GM19463 (cell line): Measurements from ENCODE around the gene TMC3.
"Not testable (repeated sequence)": the region's sequence is repeated elsewhere in the genome, so short reads cannot be mapped to it uniquely, and the experiment has no call there.

Source experiments
- ATAC-seq: cut with Tn5 transposase; IDR thresholded peaks from one replicate; pipeline ENCODE4 v1.9.1; 2021; ENCODE audit warnings: mild to moderate bottlenecking, moderate library complexity; ENCODE audit not compliant: unreplicated experiment

Gene TMC3

GRCh38 chr15:81373775-81374395, at the start of gene TMC3:
TSS of gene TMC3 (minus strand) at chr15:81374213. CDS start at chr15:81374077, 136 bp downstream.
- ATAC-seq = no peak

DNA sequence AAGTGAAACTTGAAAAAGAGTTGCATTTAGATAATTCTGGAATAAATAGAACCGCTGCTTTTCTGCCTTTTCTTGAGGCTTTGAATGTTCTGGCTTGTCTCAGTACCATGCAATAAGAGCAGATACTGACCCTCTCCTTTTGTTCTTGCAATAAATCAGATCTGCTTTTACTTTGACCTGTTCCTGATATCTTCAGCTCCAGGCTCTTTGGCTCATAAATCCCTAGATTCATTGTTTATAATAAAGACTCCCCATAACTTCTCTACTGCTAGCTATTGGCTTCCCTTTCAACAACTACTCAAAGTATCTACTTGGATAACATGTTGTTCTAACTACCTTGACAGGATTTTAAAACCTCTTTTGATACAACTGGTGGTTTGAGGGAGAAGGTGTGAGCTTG, 47.4 kb upstream of the TMC3 start:
- no peak for ATAC-seq

DNA sequence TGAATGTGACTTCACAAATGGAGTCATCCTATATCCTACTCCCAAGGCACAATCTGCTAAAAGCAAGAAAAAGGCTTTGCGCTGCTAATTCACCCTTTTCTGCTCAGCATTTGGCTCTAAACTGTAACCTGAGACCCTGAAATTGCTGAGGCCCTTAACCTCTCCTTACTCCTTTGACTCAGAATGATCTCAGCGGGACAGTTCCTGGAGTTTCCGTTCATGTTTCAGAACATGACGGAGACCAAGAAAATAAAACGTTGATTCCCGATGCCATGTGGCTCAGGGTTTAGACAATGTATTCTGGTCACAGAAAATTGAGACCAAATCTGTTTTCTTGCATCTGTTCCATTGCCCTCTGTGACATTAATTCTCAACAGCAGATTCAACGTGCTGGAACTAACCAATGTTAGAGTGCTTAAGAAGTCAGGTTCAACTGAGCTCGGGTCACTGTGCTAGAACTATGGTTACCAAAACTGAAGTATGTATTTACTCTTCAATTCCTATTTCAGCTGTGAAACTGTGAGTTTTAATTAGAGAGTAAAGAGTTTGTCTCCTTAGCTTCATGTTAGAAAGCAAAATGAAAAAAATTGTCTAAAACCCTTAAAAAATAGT, 45.4 kb upstream of the TMC3 start:
- ATAC-seq = no peak

- no peak for ATAC-seq
These were observed 44.9 kb upstream of the TMC3 start for GRCh38 chr15:81418891-81419290.

DNA sequence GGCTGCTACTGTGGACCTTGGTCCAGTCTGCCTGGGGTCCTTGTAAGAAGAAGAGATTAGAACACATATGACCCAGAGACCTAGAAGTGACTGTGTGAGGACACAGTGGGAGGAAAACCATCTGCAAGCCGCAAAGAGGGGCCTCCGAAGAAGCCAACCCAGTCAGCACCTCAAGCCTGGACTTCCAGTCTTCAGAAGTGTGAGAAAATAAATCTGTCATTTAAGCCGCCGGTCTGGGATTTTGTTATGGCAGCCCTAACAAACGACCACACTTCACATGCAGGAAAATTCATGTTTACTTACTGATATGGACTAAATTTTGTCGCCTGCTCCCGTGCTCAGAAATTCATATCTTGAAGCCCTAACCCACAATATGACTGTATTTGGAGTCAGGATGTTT, 44.4 kb upstream of the TMC3 start:
- no peak for ATAC-seq

- ATAC-seq = not testable (repeated sequence)
These were observed 40.4 kb upstream of the TMC3 start for GRCh38 chr15:81414274-81414968.

- no peak for ATAC-seq
These were observed 39.8 kb upstream of the TMC3 start for GRCh38 chr15:81413851-81414250.

GRCh38 chr15:81411969-81412633, 38.1 kb upstream of the TMC3 start:
- no peak for ATAC-seq

DNA sequence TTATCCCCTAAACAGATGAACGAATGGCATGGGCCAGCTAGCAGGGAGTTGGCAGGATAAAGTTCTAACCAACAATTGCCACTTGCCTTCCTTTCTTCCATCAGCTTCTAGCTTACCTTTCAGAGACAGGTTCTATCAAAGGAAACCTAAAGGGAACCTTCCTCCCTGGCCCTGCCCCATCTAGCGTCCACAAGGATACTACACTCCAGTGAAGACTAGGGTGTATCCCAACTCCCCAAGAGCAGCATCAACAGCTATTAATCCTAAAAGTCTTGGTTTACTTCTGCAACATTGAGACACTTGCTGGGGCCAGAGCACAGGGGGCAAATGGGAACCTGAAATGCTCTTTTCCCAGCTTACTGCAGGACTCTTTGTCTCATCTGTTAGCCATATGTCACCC, 37.0 kb upstream of the TMC3 start:
- ATAC-seq = no peak

DNA sequence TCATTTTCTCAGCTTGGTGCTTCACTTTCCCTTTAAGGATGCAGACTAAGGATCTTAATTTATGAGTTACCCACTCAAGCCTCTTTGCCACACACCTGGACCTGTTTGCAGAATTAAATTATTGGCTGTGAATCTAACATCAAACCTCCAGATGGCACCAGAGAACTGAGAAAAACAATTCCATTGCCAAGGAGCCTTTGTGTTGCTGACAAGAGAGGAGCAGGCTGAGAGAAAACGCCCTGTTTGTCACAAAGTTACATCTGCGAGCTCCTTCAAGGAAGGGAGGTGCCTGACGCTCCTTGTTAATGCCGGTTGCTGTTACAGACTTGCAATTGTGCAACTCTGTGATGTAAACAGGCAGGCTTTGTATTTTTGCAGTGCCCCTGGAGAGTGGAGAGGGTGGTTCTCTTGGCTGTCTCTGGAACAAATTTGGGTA, 36.3 kb upstream of the TMC3 start:
- no peak for ATAC-seq

DNA sequence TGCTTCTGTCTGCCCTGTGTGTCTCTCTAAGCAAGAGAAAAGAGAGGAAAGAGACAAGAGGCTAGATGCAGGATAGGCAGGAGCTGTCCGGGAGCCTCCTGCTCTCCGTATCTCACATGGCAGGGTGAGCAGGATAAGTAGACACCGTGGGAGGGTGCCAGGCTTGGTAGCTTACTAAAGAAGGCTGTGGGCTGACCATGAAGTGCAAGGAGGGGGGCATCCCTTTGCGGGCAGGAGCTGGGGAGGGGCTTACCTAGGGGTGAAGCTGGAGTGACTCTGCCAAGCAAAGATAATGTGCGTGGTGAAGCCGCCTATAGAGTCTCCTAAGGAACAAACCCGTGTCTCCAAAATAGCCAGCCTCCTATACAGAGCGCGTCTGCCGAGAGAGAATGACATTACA, 33.7 kb upstream of the TMC3 start:
- ATAC-seq = no peak

- ATAC-seq = no peak
These were observed 33.2 kb upstream of the TMC3 start for GRCh38 chr15:81407176-81407575.

DNA sequence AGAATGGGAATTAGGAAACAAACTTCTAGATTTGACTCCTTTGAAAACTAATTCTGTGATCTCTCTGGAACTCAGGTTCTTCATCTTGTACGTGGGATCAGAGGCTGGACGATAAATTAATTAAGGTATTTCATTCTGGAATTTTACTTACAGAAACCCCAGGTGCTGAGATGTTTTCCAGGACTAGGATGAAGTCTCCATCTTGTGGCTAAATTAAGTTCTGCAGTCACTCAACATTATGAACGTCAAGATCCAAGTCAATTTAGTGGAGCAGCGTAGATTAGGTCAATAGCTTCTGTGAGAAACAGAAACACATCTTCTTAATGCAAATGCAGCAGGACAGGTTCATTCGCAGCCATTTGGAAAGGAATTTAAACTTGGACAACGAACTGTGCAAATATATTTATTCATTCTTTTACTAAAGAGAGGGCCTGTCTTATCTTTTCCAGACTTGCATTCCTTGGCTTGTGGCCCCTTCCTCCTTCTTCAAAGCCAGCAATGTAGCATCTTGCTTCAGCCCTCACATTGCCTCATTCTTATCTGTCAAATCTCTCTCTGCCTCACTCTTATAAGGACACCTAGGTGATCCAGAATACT, 26.7 kb upstream of the TMC3 start:
- ATAC-seq = no peak

DNA sequence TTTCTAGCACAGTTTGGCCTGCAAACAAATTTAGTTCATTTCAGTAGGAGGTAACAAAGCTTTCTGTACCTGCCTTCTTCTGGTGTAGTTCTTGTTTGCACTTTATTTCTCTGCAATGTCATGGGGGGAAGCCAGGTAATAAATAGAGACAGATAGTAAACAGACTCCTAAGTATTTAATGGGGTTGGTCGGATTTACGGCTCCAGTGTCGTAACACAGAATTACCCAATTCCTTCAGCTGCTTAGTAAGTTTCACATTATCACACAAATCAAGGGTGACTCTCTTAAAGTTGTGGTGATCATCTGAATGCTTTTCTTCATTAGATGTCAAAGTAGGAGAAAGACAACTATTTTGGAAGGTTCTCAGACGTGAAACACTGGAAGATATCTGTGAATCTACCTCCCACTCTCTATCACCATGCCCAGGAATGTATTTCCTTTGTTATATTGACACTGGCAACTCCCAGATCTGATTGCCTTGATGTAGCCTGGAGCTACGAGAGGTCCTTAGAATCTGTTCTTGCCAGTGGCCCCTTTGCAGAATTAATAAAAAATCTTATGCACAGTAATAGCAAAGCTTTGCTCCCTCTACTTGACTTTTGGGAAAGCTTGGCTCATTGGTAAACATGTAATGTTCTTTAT, 25.0 kb upstream of the TMC3 start:
- ATAC-seq = no peak

DNA sequence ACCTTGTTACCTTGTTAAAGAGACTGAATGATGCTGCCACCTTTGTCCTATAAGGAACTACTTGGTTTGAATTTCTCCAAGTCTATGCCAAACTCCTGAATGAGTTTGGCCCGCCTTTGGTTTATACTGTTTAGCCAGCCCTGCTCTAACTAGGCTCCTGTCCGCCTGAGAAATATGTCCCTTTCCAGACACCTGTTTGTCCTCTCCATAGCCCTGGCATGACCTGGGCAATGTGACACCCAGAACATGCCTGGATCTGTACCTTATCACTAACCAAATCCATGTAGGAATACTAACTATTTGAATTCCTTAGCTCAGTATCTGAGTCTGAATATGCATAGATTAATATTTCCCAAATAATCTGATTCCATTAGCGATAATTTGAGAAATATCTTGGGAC, 24.4 kb upstream of the TMC3 start:
- ATAC-seq = no peak

DNA sequence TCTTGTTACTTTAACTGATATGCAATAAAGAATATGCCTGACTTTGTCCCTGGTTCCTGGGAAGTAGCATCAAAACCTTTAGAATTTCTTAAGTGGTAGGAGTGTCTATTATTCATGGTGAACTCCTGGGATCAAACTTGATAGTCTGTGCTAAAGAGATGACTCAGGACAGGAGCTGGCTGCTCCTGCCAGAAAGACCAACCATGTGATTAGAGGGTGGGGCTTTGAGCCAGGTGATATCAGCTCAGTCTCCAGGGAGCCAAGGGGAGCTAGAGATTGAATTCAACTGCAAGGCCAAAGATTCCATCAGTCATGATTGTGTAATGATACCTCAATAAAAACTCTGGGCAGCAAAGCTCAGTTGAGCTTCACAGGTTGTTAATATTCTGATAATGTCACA, 20.6 kb upstream of the TMC3 start:
- no peak for ATAC-seq

GRCh38 chr15:81391657-81392056, 17.6 kb upstream of the TMC3 start:
- ATAC-seq = no peak

GRCh38 chr15:81388436-81388770, 14.4 kb upstream of the TMC3 start:
- ATAC-seq = no peak

GRCh38 chr15:81387621-81388435, 13.8 kb upstream of the TMC3 start:
- ATAC-seq = no peak

GRCh38 chr15:81386947-81387346, 12.9 kb upstream of the TMC3 start:
- no peak for ATAC-seq
